SU-DHL-6 (cell line): ENCODE data around the gene GRM3.

ENCODE experiments used
- EZH2phosphoT487 ChIP-seq: fragments of 200-600 bp; sonication (generic), shearing (Covaris generic); conservative IDR thresholded peaks from 2 replicates; pipeline ENCODE4 v1.6.1; 2018; ENCODE audit warnings: mild to moderate bottlenecking, antibody characterized with exemption, low read length, moderate library complexity, mixed read lengths
- TF ChIP-seq, protein P1 (sequence below): fragments of 200-600 bp; sonication (generic); IDR thresholded peaks from one replicate; pipeline ENCODE4 v1.5.1; 2017; ENCODE audit warnings: antibody characterized with exemption, mild to moderate bottlenecking, low read length, moderate library complexity; ENCODE audit not compliant: insufficient read depth, poor library complexity, severe bottlenecking

GRCh38 chr7:86748843-86749719 lies 105.4 kb downstream of the GRM3 start:
- TF ChIP-seq, protein P1, sequence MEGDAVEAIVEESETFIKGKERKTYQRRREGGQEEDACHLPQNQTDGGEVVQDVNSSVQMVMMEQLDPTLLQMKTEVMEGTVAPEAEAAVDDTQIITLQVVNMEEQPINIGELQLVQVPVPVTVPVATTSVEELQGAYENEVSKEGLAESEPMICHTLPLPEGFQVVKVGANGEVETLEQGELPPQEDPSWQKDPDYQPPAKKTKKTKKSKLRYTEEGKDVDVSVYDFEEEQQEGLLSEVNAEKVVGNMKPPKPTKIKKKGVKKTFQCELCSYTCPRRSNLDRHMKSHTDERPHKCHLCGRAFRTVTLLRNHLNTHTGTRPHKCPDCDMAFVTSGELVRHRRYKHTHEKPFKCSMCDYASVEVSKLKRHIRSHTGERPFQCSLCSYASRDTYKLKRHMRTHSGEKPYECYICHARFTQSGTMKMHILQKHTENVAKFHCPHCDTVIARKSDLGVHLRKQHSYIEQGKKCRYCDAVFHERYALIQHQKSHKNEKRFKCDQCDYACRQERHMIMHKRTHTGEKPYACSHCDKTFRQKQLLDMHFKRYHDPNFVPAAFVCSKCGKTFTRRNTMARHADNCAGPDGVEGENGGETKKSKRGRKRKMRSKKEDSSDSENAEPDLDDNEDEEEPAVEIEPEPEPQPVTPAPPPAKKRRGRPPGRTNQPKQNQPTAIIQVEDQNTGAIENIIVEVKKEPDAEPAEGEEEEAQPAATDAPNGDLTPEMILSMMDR = no peak
- no peak for TF ChIP-seq EZH2phosphoT487
